ENCODE results near the gene ATG5.
"Not testable (repeated sequence)": the region's sequence is repeated elsewhere in the genome, so short reads cannot be mapped to it uniquely, and the experiment has no call there.

The ATG5 gene

DNA sequence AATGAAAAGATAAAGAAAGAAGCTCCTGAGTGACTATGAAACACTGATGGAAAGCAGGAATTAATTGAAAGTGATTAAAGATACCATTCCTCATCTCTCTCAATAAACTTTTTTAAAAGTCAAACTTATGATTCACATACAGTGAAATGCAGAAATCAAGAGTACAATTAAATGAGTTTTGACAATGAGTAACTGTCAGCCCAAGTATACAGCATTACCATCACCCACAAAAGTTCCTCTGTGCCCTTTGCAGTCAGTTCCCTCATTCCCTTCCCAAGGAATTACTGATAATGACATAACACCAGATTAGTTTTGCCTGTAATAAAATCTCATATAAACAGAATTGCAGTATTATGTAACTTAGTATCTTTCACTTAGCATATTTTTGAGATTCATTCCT is 44.5 kb downstream of the ATG5 start:
- DNase-seq (ENCODE audit: low read depth) = no peak
- TF ChIP-seq, protein P1, sequence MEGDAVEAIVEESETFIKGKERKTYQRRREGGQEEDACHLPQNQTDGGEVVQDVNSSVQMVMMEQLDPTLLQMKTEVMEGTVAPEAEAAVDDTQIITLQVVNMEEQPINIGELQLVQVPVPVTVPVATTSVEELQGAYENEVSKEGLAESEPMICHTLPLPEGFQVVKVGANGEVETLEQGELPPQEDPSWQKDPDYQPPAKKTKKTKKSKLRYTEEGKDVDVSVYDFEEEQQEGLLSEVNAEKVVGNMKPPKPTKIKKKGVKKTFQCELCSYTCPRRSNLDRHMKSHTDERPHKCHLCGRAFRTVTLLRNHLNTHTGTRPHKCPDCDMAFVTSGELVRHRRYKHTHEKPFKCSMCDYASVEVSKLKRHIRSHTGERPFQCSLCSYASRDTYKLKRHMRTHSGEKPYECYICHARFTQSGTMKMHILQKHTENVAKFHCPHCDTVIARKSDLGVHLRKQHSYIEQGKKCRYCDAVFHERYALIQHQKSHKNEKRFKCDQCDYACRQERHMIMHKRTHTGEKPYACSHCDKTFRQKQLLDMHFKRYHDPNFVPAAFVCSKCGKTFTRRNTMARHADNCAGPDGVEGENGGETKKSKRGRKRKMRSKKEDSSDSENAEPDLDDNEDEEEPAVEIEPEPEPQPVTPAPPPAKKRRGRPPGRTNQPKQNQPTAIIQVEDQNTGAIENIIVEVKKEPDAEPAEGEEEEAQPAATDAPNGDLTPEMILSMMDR (conservative IDR thresholded peaks at IDR 0.05; ENCODE audit: low read depth, low read length) = no peak
- no peak overlapping the region for H3K4me3 ChIP-seq (ENCODE audit: low read depth, low read length)

DNA sequence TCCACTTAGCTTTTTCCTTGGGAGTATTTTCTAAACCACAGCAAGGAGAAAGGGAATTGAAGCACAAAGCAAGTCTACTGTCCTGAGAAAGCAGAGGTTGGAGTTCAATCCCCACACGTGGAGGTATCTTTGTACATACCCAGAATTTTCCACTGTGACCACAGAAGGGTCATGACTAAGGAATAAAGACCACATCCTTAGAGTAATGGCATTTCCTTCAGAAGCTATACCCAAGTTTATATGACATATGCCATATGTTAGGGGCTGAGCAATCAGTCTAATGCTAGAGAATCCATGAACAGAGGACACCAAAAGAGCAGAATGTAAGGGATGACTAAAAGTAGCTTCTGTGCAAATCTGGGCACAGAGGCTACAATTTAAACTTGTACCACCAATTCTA is 46.4 kb downstream of the ATG5 start:
- peak; percentile 56 for DNase-seq (ENCODE audit: low read depth)

DNA sequence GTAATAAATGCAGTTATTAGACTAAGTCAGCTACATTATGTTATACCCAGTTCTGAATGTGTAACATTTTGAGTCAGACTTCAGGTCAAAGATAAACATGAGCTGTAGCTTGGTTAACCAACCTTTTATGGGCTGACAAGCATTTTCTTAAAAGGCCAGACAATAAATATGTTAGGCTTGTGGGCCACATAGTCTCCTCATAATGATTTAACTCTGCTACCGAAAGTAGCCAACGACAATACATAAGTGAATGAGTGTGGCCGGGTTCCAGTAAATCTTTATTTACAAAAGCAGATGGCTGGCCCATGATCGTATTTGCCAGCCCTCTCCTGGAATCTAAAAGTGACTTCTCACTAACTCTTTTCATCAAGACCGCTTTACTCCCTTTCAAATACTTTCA is 49.9 kb downstream of the ATG5 start:
- TF ChIP-seq, protein P1 (conservative IDR thresholded peaks at IDR 0.05; ENCODE audit: low read depth, low read length) = no peak
- DNase-seq (ENCODE audit: low read depth) = peak; percentile 50
- H3K4me3 ChIP-seq (ENCODE audit: low read depth, low read length) = no peak overlapping the region

More for the DNA sequence above, 46.4 kb downstream of the ATG5 start:
- TF ChIP-seq, protein P1 (conservative IDR thresholded peaks at IDR 0.05; ENCODE audit: low read depth, low read length) = no peak
- H3K4me3 ChIP-seq (ENCODE audit: low read depth, low read length) = no peak overlapping the region

DNA sequence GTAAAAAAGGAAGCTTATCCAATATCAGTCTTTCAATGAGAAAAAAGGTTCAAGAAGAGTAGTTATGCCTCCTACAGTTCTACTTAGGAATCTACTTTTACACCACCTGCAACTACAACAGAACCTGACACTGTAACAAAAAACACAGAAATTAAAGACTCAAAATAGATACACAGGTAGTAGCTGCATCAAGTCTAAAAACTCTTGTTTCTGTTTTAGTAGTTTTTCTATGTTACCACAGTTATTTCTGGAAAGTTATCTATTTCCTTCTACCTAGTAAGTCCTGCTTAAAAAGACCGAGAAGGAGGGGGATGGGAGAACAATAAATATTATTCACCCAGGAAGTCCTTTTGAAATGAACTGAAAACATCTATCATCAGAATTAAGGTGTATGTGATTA is 52.5 kb downstream of the ATG5 start:
- no peak for DNase-seq (ENCODE audit: low read depth)
- TF ChIP-seq, protein P1 (conservative IDR thresholded peaks at IDR 0.05; ENCODE audit: low read depth, low read length) = no peak
- no peak overlapping the region for H3K4me3 ChIP-seq (ENCODE audit: low read depth, low read length)

DNA sequence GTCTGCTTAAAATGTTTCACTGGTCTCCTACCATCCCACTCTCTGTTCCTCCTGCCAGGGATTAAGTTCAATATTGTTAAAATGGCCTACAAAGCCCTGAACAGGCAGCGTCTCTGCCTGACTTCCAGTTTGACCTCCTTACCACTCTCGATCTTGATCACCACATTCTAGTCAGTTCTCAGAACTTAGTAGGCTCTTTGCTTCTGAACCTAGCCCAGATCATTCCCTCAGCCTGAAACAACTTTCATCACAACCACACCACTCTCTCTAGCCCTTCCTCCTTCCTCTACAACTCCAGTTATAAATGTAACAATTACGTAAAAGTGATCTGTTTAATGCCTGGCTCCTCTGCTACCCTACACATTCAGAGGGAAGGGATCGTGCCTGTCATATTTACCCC is 53.3 kb downstream of the ATG5 start:
- no peak overlapping the region for H3K4me3 ChIP-seq (ENCODE audit: low read depth, low read length)
- DNase-seq (ENCODE audit: low read depth) = no peak
- TF ChIP-seq, protein P1 (conservative IDR thresholded peaks at IDR 0.05; ENCODE audit: low read depth, low read length) = no peak

DNA sequence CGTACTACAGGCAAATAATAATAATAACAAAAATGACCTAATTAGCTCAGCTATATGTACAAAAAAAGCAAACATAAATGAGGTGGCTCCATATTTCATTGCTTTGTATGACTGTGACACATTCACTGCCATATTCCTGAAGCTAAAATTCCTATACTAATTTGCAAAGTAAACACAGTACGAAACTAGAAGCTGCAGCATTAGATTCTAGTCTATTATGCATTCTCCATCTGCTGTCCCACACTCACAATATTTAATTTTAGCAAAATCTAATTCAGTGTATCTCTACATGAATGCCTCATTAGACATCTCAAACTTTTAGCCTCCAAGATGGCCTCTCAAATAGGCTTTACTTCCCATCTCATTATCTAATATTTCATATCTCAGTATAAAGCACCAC is 55.1 kb downstream of the ATG5 start:
- H3K4me3 ChIP-seq (ENCODE audit: low read depth, low read length) = no peak overlapping the region
- no peak for DNase-seq (ENCODE audit: low read depth)
- TF ChIP-seq, protein P1 (conservative IDR thresholded peaks at IDR 0.05; ENCODE audit: low read depth, low read length) = no peak

DNA sequence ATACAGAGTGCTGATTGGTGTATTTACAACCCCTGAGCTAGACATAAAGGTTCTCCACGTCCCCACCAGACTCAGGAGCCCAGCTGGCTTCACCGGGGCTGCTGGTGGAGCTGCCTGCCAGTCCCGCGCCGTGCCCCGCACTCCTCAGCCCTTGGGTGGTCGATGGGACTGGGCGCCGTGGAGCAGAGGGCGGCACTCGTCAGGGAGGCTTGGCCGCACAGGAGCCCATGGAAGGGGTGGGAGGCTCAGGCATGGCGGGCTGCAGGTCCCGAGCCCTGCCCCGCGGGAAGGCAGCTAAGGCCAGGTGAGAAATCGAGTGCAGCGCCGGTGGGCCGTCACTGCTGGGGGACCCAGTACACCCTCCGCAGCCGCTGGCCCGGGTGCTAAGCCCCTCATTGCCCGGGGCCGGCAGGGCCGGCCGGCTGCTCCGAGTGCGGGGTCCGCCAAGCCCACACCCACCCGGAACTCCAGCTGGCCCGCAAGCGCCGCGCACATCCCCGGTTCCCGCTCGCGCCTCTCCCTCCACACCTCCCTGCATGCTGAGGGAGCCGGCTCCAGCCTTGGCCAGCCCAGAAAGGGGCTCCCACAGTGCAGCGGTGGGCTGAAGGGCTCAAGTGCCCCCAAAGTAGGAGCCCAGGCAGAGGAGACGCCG is 56.2 kb downstream of the ATG5 start:
- H3K4me3 ChIP-seq (ENCODE audit: low read depth, low read length) = not testable (repeated sequence)

DNA sequence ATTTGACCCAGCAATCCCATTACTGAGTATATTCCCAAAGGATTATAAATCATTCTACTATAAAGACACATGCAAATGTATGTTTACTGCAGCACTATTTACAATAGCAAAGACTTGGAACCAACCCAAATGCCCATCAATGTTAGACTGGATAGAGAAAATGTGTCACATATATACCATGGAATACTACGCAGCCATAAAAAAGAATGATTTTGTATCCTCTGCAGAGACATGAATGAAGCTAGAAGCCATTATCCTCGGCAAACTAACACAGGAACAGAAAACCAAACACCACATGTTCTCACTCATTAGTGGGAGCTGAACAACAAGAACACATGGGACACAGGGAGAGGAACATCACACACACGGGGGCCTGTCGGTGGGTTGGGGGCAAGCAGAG is 57.1 kb downstream of the ATG5 start:
- not testable (repeated sequence) for H3K4me3 ChIP-seq (ENCODE audit: low read depth, low read length); DNase-seq (ENCODE audit: low read depth)

More for the DNA sequence above, 56.2 kb downstream of the ATG5 start:
- DNase-seq (ENCODE audit: low read depth) = not testable (repeated sequence)

DNA sequence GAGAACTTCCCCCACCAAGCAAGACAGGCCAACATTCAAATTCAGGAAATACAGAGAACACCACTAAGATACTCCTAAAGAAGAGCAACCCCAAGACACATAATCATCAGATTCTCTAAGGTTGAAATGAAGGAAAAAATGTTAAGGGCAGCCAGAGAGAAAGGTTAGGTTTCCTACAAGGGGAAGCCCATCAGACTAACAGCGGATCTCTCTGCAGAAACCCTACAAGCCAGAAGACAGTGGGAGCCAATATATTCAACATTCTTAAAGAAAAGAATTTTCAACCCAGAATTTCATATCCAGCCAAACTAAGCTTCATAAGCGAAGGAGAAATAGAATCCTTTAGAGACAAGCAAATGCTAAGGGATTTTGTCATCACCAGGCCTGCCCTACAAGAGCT is 61.1 kb downstream of the ATG5 start:
- not testable (repeated sequence) for DNase-seq (ENCODE audit: low read depth); H3K4me3 ChIP-seq (ENCODE audit: low read depth, low read length)

DNA sequence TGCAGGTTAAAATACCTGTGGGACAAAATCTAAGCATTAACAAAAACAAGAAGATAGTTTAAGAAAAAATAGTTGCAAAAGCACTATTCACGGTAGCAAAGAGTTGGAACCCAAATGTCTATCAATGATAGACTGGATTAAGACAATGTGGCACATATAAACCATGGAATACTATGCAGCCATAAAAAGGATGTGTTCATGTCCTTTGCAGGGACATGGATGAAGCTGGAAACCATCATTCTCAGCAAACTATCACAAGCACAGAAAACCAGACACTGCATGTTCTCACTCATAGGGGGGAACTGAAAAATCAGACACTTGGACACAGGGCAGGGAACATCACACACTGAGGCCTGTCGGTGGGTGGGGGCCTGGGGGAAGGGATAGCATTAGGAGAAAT is 65.8 kb downstream of the ATG5 start:
- not testable (repeated sequence) for H3K4me3 ChIP-seq (ENCODE audit: low read depth, low read length); DNase-seq (ENCODE audit: low read depth)

All from choroid plexus epithelial cell (primary cell).